Neural progenitor cell (in vitro differentiated cells): ENCODE measurements around the gene GDF10. TPM values are rescaled to one million over a fixed set of nuclear protein-coding genes. Genes with fewer than 3 reads are reported as not detected.

ENCODE experiments used
- DNase-seq: peaks from one replicate; pipeline ENCODE4 v3.0.0-alpha.2; 2016; ENCODE audit warnings: low spot score
- H2AFZ ChIP-seq: fragments of 200-600 bp; sonication (generic); replicated peaks from 2 replicates; pipeline ENCODE4 v1.6.1; 2016; ENCODE audit warnings: antibody characterized with exemption
- H3F3A ChIP-seq: fragments of 200-600 bp; sonication (generic); 2 replicates; pipeline ENCODE4 v1.6.1; 2016; ENCODE audit warnings: antibody characterized with exemption, low read depth
- H3K27ac ChIP-seq: fragments of 200-600 bp; sonication (generic); 2 replicates; pipeline ENCODE4 v1.5.1; 2016; ENCODE audit warnings: mild to moderate bottlenecking
- H3K27me3 ChIP-seq: fragments of 200-600 bp; sonication (generic); 2 replicates; pipeline ENCODE4 v1.6.1; 2016; ENCODE audit warnings: mild to moderate bottlenecking, moderate library complexity
- H3K36me3 ChIP-seq: fragments of 200-600 bp; sonication (generic); 2 replicates; pipeline ENCODE4 v1.5.1; 2016
- H3K4me1 ChIP-seq: fragments of 200-600 bp; sonication (generic); 2 replicates; pipeline ENCODE4 v1.6.1; 2016; ENCODE audit warnings: mixed run types
- H3K4me2 ChIP-seq: fragments of 200-600 bp; sonication (generic); 2 replicates; pipeline ENCODE4 v1.6.1; 2016
- H3K4me3 ChIP-seq: fragments of 200-600 bp; sonication (generic); 2 replicates; pipeline ENCODE4 v1.5.1; 2016
- H3K79me2 ChIP-seq: fragments of 200-600 bp; sonication (generic); 2 replicates; pipeline ENCODE4 v1.6.1; 2016; ENCODE audit warnings: low read depth
- H3K9ac ChIP-seq: fragments of 200-600 bp; sonication (generic); 2 replicates; pipeline ENCODE4 v1.6.1; 2016
- H3K9me3 ChIP-seq: fragments of 200-600 bp; sonication (generic); 2 replicates; pipeline ENCODE4 v1.5.1; 2016; ENCODE audit warnings: low read depth
- H4K20me1 ChIP-seq: fragments of 200-600 bp; sonication (generic); 2 replicates; pipeline ENCODE4 v1.6.1; 2016; ENCODE audit warnings: low read depth
- H3K27ac Mint-ChIP-seq: 3 replicates; pipeline ENCODE4 v1.8.0; 2021; ENCODE audit warnings: mixed read lengths
- H3K27me3 Mint-ChIP-seq: 2 replicates; pipeline ENCODE4 v1.8.0; 2022; ENCODE audit warnings: low read depth, mild to moderate bottlenecking, inconsistent platforms, moderate library complexity, mixed read lengths; ENCODE audit not compliant: insufficient read depth
- H3K36me3 Mint-ChIP-seq: 3 replicates; pipeline ENCODE4 v1.8.0; 2021; ENCODE audit warnings: mixed read lengths
- H3K4me1 Mint-ChIP-seq: 3 replicates; pipeline ENCODE4 v1.8.0; 2021; ENCODE audit warnings: mixed read lengths
- H3K4me3 Mint-ChIP-seq: 3 replicates; pipeline ENCODE4 v1.8.0; 2021; ENCODE audit warnings: mild to moderate bottlenecking, moderate library complexity, mixed read lengths
- H3K9me3 Mint-ChIP-seq: 3 replicates; pipeline ENCODE4 v1.8.0; 2020; ENCODE audit warnings: mixed read lengths
- CTCF ChIP-seq: fragments of 200-600 bp; sonication (generic); IDR thresholded peaks from 2 replicates; pipeline ENCODE4 v1.5.1; 2017; ENCODE audit warnings: antibody characterized with exemption, mild to moderate bottlenecking
- EZH2 ChIP-seq: fragments of 200-600 bp; sonication (generic); IDR thresholded peaks from 2 replicates; pipeline ENCODE4 v1.6.1; 2017; ENCODE audit warnings: antibody characterized with exemption, mild to moderate bottlenecking, moderate library complexity
- EZH2phosphoT487 ChIP-seq: fragments of 200-600 bp; sonication (generic); IDR thresholded peaks from 2 replicates; pipeline ENCODE4 v1.6.1; 2017; ENCODE audit warnings: antibody characterized with exemption
- total RNA-seq: library from RNA; depleted of rRNA; stranded (reverse); fragments of >200 nt; gene quantifications from 2 replicates; pipeline ENCODE4 v1.2.3, GENCODE V29; 2015; ENCODE audit warnings: low replicate concordance

The GDF10 gene
- total RNA-seq, 1 donor from 2014 or later = 0.28 TPM

GRCh38 chr10:47253651-47254375, 46.2 kb upstream of the GDF10 start:
- H2AFZ ChIP-seq = peak overlapping the region; percentile 64
- DNase-seq = no peak
- Mint-ChIP-seq H3K4me3 (no peak overlapping the region), H3K4me1 (peaks cover 17% of the 10 kb centered on the region), H3K36me3 (peaks cover 2% of the 10 kb centered on the region), H3K27ac (peak overlapping the region; percentile 46), H3K9me3 (no peaks in the 10 kb centered on the region), H3K27me3 (peaks cover 12% of the 10 kb centered on the region)
- no peaks in the 10 kb centered on the region for H3F3A ChIP-seq
- H3K27me3 ChIP-seq = no peaks in the 10 kb centered on the region
- no peaks in the 10 kb centered on the region for H3K4me1 ChIP-seq
- H3K4me3 ChIP-seq = no peak overlapping the region
- H3K9me3 ChIP-seq = no peaks in the 10 kb centered on the region
- H3K79me2 ChIP-seq = no peaks in the 10 kb centered on the region
- no peak overlapping the region for H3K4me2 ChIP-seq
- H3K27ac ChIP-seq = no peak overlapping the region
- no peak overlapping the region for H3K9ac ChIP-seq
- TF ChIP-seq EZH2 (no peak), EZH2phosphoT487 (no peak), CTCF (no peak)
- H4K20me1 ChIP-seq = no peaks in the 10 kb centered on the region
- no peaks in the 10 kb centered on the region for H3K36me3 ChIP-seq

- H3K4me1 Mint-ChIP-seq = peaks cover 19% of the 10 kb centered on the region
- Histone ChIP-seq H3K4me3 (no peak overlapping the region), H3K79me2 (no peaks in the 10 kb centered on the region), H3K4me2 (no peak overlapping the region), H3K9me3 (no peaks in the 10 kb centered on the region), H3K36me3 (no peaks in the 10 kb centered on the region), H2AFZ (no peak overlapping the region), H4K20me1 (no peaks in the 10 kb centered on the region), H3K4me1 (no peaks in the 10 kb centered on the region), H3F3A (no peaks in the 10 kb centered on the region), H3K27me3 (no peaks in the 10 kb centered on the region), H3K9ac (no peak overlapping the region), H3K27ac (no peak overlapping the region)
- no peaks in the 10 kb centered on the region for H3K9me3 Mint-ChIP-seq
- TF ChIP-seq CTCF (no peak), EZH2phosphoT487 (no peak), EZH2 (no peak)
- H3K36me3 Mint-ChIP-seq = peaks cover 2% of the 10 kb centered on the region
- H3K4me3 Mint-ChIP-seq = no peak overlapping the region
- DNase-seq = no peak
- no peak overlapping the region for H3K27ac Mint-ChIP-seq
- peaks cover 12% of the 10 kb centered on the region for H3K27me3 Mint-ChIP-seq
Measured at GRCh38 chr10:47254611-47255010, 45.4 kb upstream of the GDF10 start.

GRCh38 chr10:47255033-47255813, 44.8 kb upstream of the GDF10 start:
- DNase-seq = no peak
- Histone ChIP-seq H3K4me2 (no peak overlapping the region), H2AFZ (no peak overlapping the region), H3K4me1 (no peaks in the 10 kb centered on the region), H3K9ac (no peak overlapping the region), H3K79me2 (no peaks in the 10 kb centered on the region), H3K27me3 (no peaks in the 10 kb centered on the region), H4K20me1 (no peaks in the 10 kb centered on the region), H3K9me3 (no peaks in the 10 kb centered on the region), H3K4me3 (no peak overlapping the region), H3F3A (no peaks in the 10 kb centered on the region), H3K36me3 (no peaks in the 10 kb centered on the region), H3K27ac (no peak overlapping the region)
- TF ChIP-seq CTCF = no peak
- no peak for TF ChIP-seq EZH2
- TF ChIP-seq EZH2phosphoT487 = no peak
- no peak overlapping the region for H3K27ac Mint-ChIP-seq
- H3K36me3 Mint-ChIP-seq = peaks cover 2% of the 10 kb centered on the region
- H3K4me1 Mint-ChIP-seq = peaks cover 19% of the 10 kb centered on the region
- H3K27me3 Mint-ChIP-seq = peaks cover 12% of the 10 kb centered on the region
- no peak overlapping the region for H3K4me3 Mint-ChIP-seq
- no peaks in the 10 kb centered on the region for H3K9me3 Mint-ChIP-seq
